CD8-positive, alpha-beta memory T cell (primary cell): Measurements from ENCODE around the gene MCCC1. TPM values are rescaled to one million over a fixed set of nuclear protein-coding genes. Genes with fewer than 3 reads are reported as not detected.
"Not testable (repeated sequence)": the region's sequence is repeated elsewhere in the genome, so short reads cannot be mapped to it uniquely, and the experiment has no call there.

Experiments used
- CTCF ChIA-PET: fragments of 350-600 bp; sonication (Branson Sonifier 250); formaldehyde crosslinking; loops from one replicate; lab custom pipeline; 2021; ENCODE audit warnings: antibody characterized with exemption; lab: Charles Lee
- POLR2A ChIA-PET: fragments of 350-600 bp; sonication (Branson Sonifier 250); formaldehyde crosslinking; loops from one replicate; lab custom pipeline; 2021; ENCODE audit warnings: antibody characterized with exemption; lab: Charles Lee
- DNase-seq, 5 donors: peaks; one replicate each; pipeline versions ENCODE4 v3.0.0 to v3.0.0-alpha.2; 2020 to 2022; ENCODE audit warnings: mixed read lengths in 1 of 5
- H3K27ac ChIP-seq: one replicate; pipeline ENCODE4 v1.7.0; 2013; ENCODE audit warnings: low read depth, mild to moderate bottlenecking, low read length, moderate library complexity
- H3K27me3 ChIP-seq: 2 replicates; pipeline ENCODE4 v1.7.0; 2013; ENCODE audit warnings: low read length, mild to moderate bottlenecking; ENCODE audit not compliant: insufficient read depth, poor library complexity, severe bottlenecking
- H3K36me3 ChIP-seq: 2 replicates; pipeline ENCODE4 v1.7.0; 2013; ENCODE audit warnings: mild to moderate bottlenecking, low read length, moderate library complexity; ENCODE audit not compliant: insufficient read depth
- H3K4me1 ChIP-seq: 2 replicates; pipeline ENCODE4 v1.7.0; 2013; ENCODE audit warnings: mild to moderate bottlenecking, low read length, moderate library complexity; ENCODE audit not compliant: insufficient read depth
- H3K4me3 ChIP-seq: 2 replicates; pipeline ENCODE4 v1.7.0; 2013; ENCODE audit warnings: mild to moderate bottlenecking, low read length
- H3K9me3 ChIP-seq: 2 replicates; pipeline ENCODE4 v1.7.0; 2013; ENCODE audit warnings: mild to moderate bottlenecking, low read length
- H3K27ac Mint-ChIP-seq, 8 donors: one replicate each; pipeline ENCODE4 v1.8.0; 2020 to 2021; ENCODE audit warnings: mixed read lengths in 8 of 8, mild to moderate bottlenecking in 6 of 8, inconsistent platforms in 3 of 8, moderate library complexity in 3 of 8
- H3K27me3 Mint-ChIP-seq, 2 donors: one replicate each; pipeline ENCODE4 v1.8.0; 2020 to 2021; ENCODE audit warnings: mixed read lengths in 2 of 2, mild to moderate bottlenecking in 1 of 2, moderate library complexity in 1 of 2
- H3K36me3 Mint-ChIP-seq, 3 donors: one replicate each; pipeline ENCODE4 v1.8.0; 2020 to 2021; ENCODE audit warnings: mixed read lengths in 3 of 3, inconsistent platforms in 1 of 3, mild to moderate bottlenecking in 1 of 3
- H3K4me1 Mint-ChIP-seq, 3 donors: one replicate each; pipeline ENCODE4 v1.8.0; 2020 to 2021; ENCODE audit warnings: mixed read lengths in 3 of 3, inconsistent platforms in 1 of 3, mild to moderate bottlenecking in 1 of 3
- H3K4me3 Mint-ChIP-seq, 7 donors: one replicate each; pipeline ENCODE4 v1.8.0; 2020 to 2021; ENCODE audit warnings: mixed read lengths in 7 of 7, mild to moderate bottlenecking in 6 of 7, moderate library complexity in 4 of 7, inconsistent platforms in 2 of 7
- H3K9me3 Mint-ChIP-seq, 5 donors: one replicate each; pipeline ENCODE4 v1.8.0; 2020 to 2022; ENCODE audit warnings: mixed read lengths in 5 of 5, mild to moderate bottlenecking in 3 of 5, moderate library complexity in 2 of 5, inconsistent platforms in 1 of 5
- polyA plus RNA-seq: library from polyadenylated mRNA; unstranded; fragments of 300-500 nt; fragmentation: Illumina TruSeq; gene quantifications from one replicate; pipeline ENCODE4 v1.2.3, GENCODE V29; 2021
- total RNA-seq, 2 experiments: library from RNA; stranded (reverse); gene quantifications; one replicate each; pipeline ENCODE4 v1.2.3, GENCODE V29; 2021

MCCC1 gene
- total and polyA plus RNA-seq, 3 experiments from 2014 or later, result 26.3 to 32.8 (median 32.8) TPM

DNA sequence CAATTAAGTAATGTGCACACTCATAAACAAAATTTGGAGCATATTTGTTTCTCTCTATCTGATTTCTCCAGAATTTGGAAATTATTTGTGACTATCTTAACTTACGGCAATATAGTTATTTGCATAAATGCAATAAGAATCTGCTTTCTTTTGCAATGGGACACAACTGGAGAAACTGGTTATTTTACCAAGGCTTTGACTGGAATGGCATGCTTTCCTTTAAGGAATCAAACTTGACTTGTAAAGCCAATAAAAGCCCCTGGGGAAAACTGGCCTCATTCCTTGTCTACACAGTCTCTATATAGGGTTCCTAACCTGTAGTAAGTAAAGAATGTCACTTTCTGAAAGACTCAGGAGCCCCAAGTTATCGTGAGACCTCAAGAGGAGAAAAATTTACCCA, 32.4 kb downstream of the MCCC1 start:
- H3K4me3 Mint-ChIP-seq, DNase-seq, H3K27me3 Mint-ChIP-seq, CTCF ChIA-PET, H3K27ac ChIP-seq, H3K4me1 Mint-ChIP-seq, POLR2A ChIA-PET, H3K4me3 ChIP-seq, H3K27me3 ChIP-seq, H3K9me3 Mint-ChIP-seq, H3K4me1 ChIP-seq, H3K9me3 ChIP-seq, H3K27ac Mint-ChIP-seq: not testable (repeated sequence)
- H3K36me3 Mint-ChIP-seq, result peaks cover 15 to 70% (median 16%) of the 10 kb centered on the region in 3 donors
- H3K36me3 ChIP-seq, result peaks cover 12% of the 10 kb centered on the region

DNA sequence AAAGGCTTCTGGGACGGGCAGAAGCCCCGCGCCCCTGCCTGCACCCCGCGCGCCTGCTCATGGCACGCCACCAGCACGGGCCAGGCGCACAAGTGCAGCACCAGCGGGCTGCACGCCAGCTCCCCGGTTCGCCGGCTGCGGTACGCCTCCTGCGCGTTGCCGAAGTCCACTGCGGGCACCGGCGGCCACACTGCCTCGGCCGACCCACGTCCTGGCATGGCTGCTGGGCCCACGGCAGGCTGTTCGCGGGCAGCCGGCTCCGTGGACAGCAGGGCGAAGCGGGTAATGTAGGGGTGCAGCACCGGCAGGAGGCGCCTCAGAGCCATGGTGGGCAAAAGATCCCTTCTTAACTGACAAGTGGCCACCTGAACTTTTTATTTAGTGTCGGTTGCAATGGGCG, 34.8 kb downstream of the MCCC1 start:
- no peak overlapping the region for H3K27ac ChIP-seq
- POLR2A ChIA-PET, result no interaction called here
- no peaks in the 10 kb centered on the region for H3K9me3 Mint-ChIP-seq
- H3K27me3 Mint-ChIP-seq, result no peaks in the 10 kb centered on the region
- H3K27me3 ChIP-seq, result no peaks in the 10 kb centered on the region
- CTCF ChIA-PET, result no interaction called here
- DNase-seq, result no peak
- no peaks in the 10 kb centered on the region for H3K9me3 ChIP-seq
- no peaks in the 10 kb centered on the region for H3K4me1 ChIP-seq
- no peak overlapping the region for H3K4me3 Mint-ChIP-seq
- no peak overlapping the region for H3K4me3 ChIP-seq
- H3K27ac Mint-ChIP-seq, result no peak overlapping the region
- peaks cover 10 to 61% (median 16%) of the 10 kb centered on the region in 3 donors for H3K36me3 Mint-ChIP-seq
- peaks cover 6% of the 10 kb centered on the region for H3K36me3 ChIP-seq
- peaks cover 0 to under 1% (median 0%) of the 10 kb centered on the region in 3 donors for H3K4me1 Mint-ChIP-seq

DNA sequence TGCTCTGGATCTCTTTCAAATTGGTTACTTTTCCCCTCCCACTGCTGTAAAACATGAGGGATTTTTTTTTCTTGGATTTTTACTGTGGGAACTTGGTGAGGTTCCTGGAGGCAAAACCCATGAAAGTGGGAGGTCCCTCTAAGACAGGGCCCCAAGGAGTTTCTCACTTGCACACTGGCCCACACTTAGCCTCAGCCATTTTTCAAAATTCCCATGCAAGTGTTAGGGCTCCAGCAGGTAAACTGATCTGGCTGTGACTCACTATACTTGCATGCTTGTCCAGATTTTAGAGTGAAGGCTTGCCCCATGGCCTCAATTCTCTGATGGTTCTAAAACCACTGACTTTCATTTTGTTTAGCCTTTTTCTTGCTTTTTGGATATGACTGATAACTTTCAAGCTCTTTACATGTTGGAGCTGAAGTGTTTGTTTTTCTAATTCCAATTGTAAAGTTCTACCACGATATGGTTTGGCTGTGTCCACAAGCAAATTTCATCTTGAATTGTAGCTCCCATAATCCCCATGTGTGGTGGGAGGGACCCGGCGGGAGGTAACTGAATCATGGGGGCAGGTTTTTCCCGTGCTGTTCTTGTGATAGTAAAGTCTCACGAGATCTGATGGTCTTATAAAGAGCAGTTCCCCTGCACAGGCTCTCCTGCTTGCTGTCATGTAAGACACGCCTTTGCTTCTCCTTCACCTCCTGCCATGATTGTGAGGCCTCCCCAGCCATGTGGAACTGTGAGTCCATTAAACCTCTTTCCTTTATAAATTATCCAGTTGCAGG, 37.7 kb downstream of the MCCC1 start:
- ChIA-PET POLR2A (no interaction called here), CTCF (no interaction called here)
- H3K4me1 ChIP-seq, result no peaks in the 10 kb centered on the region
- no peaks in the 10 kb centered on the region for H3K27me3 ChIP-seq
- Mint-ChIP-seq H3K4me3 (no peak overlapping the region), H3K36me3 (peaks cover 7 to 45% (median 15%) of the 10 kb centered on the region in 3 donors), H3K4me1 (peaks cover 0 to 4% (median 0%) of the 10 kb centered on the region in 3 donors), H3K9me3 (no peaks in the 10 kb centered on the region), H3K27ac (no peak overlapping the region), H3K27me3 (no peaks in the 10 kb centered on the region)
- no peak overlapping the region for H3K27ac ChIP-seq
- H3K36me3 ChIP-seq, result peaks cover 7% of the 10 kb centered on the region
- H3K9me3 ChIP-seq, result no peaks in the 10 kb centered on the region
- DNase-seq, result no peak
- H3K4me3 ChIP-seq, result no peak overlapping the region

DNA sequence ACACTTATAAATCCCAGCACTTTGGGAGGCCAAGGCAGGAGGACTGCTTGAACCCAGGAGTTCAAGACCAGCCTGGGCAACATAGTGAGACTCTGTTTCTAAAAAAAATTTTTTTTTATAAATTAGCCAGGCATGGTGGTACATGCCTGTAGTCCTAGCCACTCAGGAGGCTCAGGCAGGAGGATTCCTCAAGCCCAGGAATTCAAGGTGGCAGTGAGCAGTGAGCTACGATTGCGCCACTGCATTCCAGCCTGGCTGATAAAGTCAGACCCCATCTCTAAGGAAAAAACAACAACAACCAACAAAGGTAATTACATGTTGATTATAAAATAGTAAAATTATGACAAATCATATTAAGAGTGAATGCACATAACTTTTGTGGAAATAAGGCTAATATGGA, 40.9 kb downstream of the MCCC1 start:
- peaks cover 0 to 4% (median 0%) of the 10 kb centered on the region in 3 donors for H3K4me1 Mint-ChIP-seq
- no peak for DNase-seq
- Histone ChIP-seq H3K27ac (no peak overlapping the region), H3K4me3 (no peak overlapping the region), H3K36me3 (peaks cover 7% of the 10 kb centered on the region), H3K4me1 (no peaks in the 10 kb centered on the region), H3K9me3 (no peaks in the 10 kb centered on the region), H3K27me3 (no peaks in the 10 kb centered on the region)
- H3K9me3 Mint-ChIP-seq, result no peaks in the 10 kb centered on the region
- POLR2A ChIA-PET, result no interaction called here
- no peak overlapping the region for H3K4me3 Mint-ChIP-seq
- peaks cover 0 to 35% (median 11%) of the 10 kb centered on the region in 3 donors for H3K36me3 Mint-ChIP-seq
- H3K27ac Mint-ChIP-seq, result peak overlapping the region in 1 of 8 donors; percentile 19
- no peaks in the 10 kb centered on the region for H3K27me3 Mint-ChIP-seq
- CTCF ChIA-PET, result no interaction called here

DNA sequence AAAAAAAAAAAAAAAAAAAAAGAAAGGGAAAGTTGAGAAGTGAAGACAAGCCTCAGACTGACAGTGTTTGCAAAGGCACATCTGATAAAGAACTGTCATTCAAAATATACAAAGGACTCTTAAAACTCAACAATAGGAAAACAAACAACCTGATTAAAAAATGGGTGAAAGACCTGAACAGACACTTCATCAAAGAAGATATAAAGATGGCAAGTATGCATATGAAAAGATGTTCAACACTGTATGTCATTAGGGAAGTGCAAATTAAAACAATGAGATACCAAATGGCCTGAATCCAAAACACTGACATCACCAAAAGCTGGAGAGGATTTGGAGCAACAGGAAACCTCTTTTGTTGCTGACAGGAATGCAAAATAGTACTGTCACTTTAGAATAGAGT, 48.6 kb downstream of the MCCC1 start:
- POLR2A ChIA-PET, result no interaction called here
- CTCF ChIA-PET, result no interaction called here
- no peak for DNase-seq
- H3K4me3 Mint-ChIP-seq, result no peak overlapping the region
- Histone ChIP-seq H3K4me1 (no peaks in the 10 kb centered on the region), H3K27me3 (no peaks in the 10 kb centered on the region), H3K9me3 (no peaks in the 10 kb centered on the region), H3K4me3 (no peak overlapping the region), H3K27ac (no peak overlapping the region), H3K36me3 (peaks cover 4% of the 10 kb centered on the region)
- peaks cover 21 to 63% (median 21%) of the 10 kb centered on the region in 3 donors for H3K36me3 Mint-ChIP-seq
- peaks cover 0 to 5% (median 0%) of the 10 kb centered on the region in 3 donors for H3K4me1 Mint-ChIP-seq
- no peaks in the 10 kb centered on the region for H3K27me3 Mint-ChIP-seq
- peak overlapping the region in 1 of 8 donors; percentile 75 for H3K27ac Mint-ChIP-seq
- H3K9me3 Mint-ChIP-seq, result peaks cover 0 to 2% (median 0%) of the 10 kb centered on the region in 5 donors

DNA sequence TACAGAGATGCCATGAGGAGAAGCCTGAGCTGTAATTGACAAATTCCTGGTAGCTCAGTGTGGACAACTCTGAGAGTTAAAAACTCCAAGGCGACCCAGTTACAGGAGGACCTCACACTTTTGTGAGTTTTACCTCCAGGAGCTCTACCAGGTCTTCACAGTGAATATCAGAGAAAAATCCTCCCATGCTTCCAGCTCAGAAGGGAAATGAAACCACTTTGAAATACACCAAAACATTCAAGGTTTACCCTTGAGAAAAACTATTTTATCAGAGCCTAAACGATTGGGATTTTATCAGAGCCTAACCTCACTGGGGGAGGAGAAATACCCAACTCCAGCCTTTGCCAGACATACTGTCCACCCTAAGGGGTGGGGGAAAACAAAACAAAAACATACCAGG, 52.4 kb downstream of the MCCC1 start:
- Histone ChIP-seq H3K36me3 (peaks cover 4% of the 10 kb centered on the region), H3K27ac (no peak overlapping the region), H3K9me3 (no peaks in the 10 kb centered on the region), H3K27me3 (no peaks in the 10 kb centered on the region), H3K4me3 (no peak overlapping the region), H3K4me1 (no peaks in the 10 kb centered on the region)
- POLR2A ChIA-PET, result no interaction called here
- peaks cover 0 to 10% (median 6%) of the 10 kb centered on the region in 3 donors for H3K4me1 Mint-ChIP-seq
- no peak for DNase-seq
- H3K9me3 Mint-ChIP-seq, result peaks cover 0 to 2% (median 0%) of the 10 kb centered on the region in 5 donors
- H3K36me3 Mint-ChIP-seq, result peaks cover 25 to 78% (median 27%) of the 10 kb centered on the region in 3 donors
- no peak overlapping the region for H3K27ac Mint-ChIP-seq
- H3K27me3 Mint-ChIP-seq, result no peaks in the 10 kb centered on the region
- CTCF ChIA-PET, result no interaction called here
- H3K4me3 Mint-ChIP-seq, result no peak overlapping the region

DNA sequence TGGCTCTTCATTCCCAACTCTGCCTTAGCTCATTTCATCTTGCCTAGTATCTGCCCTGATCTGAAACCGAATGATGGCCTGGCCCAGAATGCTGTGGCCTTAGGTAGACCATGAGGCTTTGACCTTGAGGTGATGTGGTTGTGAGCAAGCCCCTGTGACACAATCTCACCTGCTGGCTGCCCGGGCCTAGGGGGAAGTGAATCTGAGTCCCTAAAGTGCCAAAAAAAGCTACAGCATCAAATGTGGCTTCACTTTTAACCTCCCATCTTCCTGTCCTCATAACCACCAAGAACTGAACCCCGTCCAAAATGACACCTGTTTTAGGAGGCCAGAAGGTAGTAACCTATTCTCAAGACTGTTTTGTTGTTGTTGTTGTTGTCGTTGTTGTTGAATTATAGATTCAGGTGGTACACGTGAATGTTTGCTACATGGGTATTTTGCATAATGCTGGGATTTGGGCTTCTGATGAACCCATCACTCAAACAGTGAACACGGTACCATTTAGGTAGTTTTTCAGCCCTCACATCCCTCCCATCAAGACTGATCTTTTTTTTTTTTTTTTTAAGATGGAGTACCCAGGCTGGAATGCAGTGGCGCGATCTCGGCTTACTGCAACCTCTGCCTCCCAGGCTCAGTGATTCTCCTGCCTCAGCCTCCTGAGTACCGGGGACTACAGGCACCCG, 54.6 kb downstream of the MCCC1 start:
- Mint-ChIP-seq H3K4me1 (peaks cover 0 to 10% (median 6%) of the 10 kb centered on the region in 3 donors), H3K4me3 (no peak overlapping the region), H3K36me3 (peaks cover 11 to 76% (median 25%) of the 10 kb centered on the region in 3 donors), H3K27ac (peak overlapping the region in 2 of 8 donors; percentile 25 to 62), H3K9me3 (no peaks in the 10 kb centered on the region), H3K27me3 (no peaks in the 10 kb centered on the region)
- CTCF ChIA-PET, result interaction anchor here (1.3 kb wide), 1 partner anchor 17 kb away, joined by 3 read pairs; no protein-coding TSS in a partner anchor
- Histone ChIP-seq H3K9me3 (no peaks in the 10 kb centered on the region), H3K4me1 (no peaks in the 10 kb centered on the region), H3K27ac (no peak overlapping the region), H3K27me3 (no peaks in the 10 kb centered on the region), H3K36me3 (no peaks in the 10 kb centered on the region), H3K4me3 (no peak overlapping the region)
- DNase-seq, result no peak
- POLR2A ChIA-PET, result no interaction called here

DNA sequence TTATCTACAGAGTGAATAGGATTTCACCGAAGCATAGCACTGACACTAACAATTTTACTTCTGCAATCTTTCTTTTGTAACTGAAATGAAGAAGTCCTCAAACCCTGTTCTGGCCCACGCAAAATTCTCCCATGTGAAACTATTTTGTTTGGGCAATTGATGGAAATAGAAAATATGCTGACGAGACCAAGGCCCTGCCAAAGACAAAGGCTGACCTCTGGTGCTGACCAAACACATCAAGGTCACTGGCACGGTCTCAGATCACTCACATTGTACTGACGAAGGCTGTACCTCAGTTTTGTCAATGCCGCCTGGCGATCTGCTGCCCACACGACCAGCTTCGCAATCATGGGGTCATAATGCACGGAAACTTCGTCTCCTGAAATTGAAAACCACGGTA, 60.5 kb downstream of the MCCC1 start:
- no peak overlapping the region for H3K27ac Mint-ChIP-seq
- no peak for DNase-seq
- H3K4me1 Mint-ChIP-seq, result peaks cover 0 to 1% (median 0%) of the 10 kb centered on the region in 3 donors
- H3K27ac ChIP-seq, result no peak overlapping the region
- H3K36me3 ChIP-seq, result peaks cover 28% of the 10 kb centered on the region
- peaks cover 22 to 76% (median 36%) of the 10 kb centered on the region in 3 donors for H3K36me3 Mint-ChIP-seq
- no peaks in the 10 kb centered on the region for H3K4me1 ChIP-seq
- H3K27me3 ChIP-seq, result no peaks in the 10 kb centered on the region
- ChIA-PET CTCF (interaction anchor here (0.6 kb wide), 1 partner anchor 767 kb away, joined by 3 read pairs; no protein-coding TSS in a partner anchor), POLR2A (no interaction called here)
- H3K4me3 ChIP-seq, result no peak overlapping the region
- H3K9me3 Mint-ChIP-seq, result no peaks in the 10 kb centered on the region
- H3K9me3 ChIP-seq, result no peaks in the 10 kb centered on the region
- H3K4me3 Mint-ChIP-seq, result no peak overlapping the region
- H3K27me3 Mint-ChIP-seq, result no peaks in the 10 kb centered on the region
